NCI-H446 (cell line): Measurements from ENCODE around the gene CIITA.
"Not testable (repeated sequence)": the region's sequence is repeated elsewhere in the genome, so short reads cannot be mapped to it uniquely, and the experiment has no call there.

Experiments used
- DNase-seq, 2 experiments: peaks; one replicate each; lab custom pipeline; 2025; lab: John Stamatoyannopoulos, UW

Gene CIITA

GRCh38 chr16:10937068-10937859 is 60.3 kb downstream of the CIITA start:
- no peak for DNase-seq

- DNase-seq, result no peak
These were observed 61.3 kb downstream of the CIITA start for GRCh38 chr16:10938321-10938720.

GRCh38 chr16:10938796-10939648 is 62.0 kb downstream of the CIITA start:
- no peak for DNase-seq

GRCh38 chr16:10939649-10940234 is 62.7 kb downstream of the CIITA start:
- DNase-seq, result no peak

- DNase-seq, result no peak
These were observed 63.6 kb downstream of the CIITA start for GRCh38 chr16:10940501-10941079.

- no peak for DNase-seq
These were observed 64.3 kb downstream of the CIITA start for GRCh38 chr16:10941127-10941933.

- DNase-seq, result not testable (repeated sequence)
These were observed 64.9 kb downstream of the CIITA start for GRCh38 chr16:10941935-10942351.

- DNase-seq, result peak; percentile 85 to 94
These were observed 65.5 kb downstream of the CIITA start, which contains the start of gene DEXI for GRCh38 chr16:10942352-10943063. TSS of gene DEXI (minus strand) at chr16:10942468. CDS start at chr16:10942005, 463 bp downstream.

- no peak for DNase-seq
These were observed 66.0 kb downstream of the CIITA start for GRCh38 chr16:10943064-10943353.

GRCh38 chr16:10944249-10945064 is 67.5 kb downstream of the CIITA start, which contains the start of gene CLEC16A:
TSS of gene CLEC16A (plus strand) at chr16:10944564. CDS start at chr16:10944718, 154 bp downstream.
- peak; percentile 72 to 97 for DNase-seq

- DNase-seq, result no peak
These were observed 68.2 kb downstream of the CIITA start for GRCh38 chr16:10945065-10945787.

- DNase-seq, result no peak
These were observed 69.3 kb downstream of the CIITA start for GRCh38 chr16:10946308-10946707.

- no peak for DNase-seq
These were observed 70.3 kb downstream of the CIITA start for GRCh38 chr16:10947211-10947787.

GRCh38 chr16:10949424-10949970 is 72.5 kb downstream of the CIITA start:
- no peak for DNase-seq

GRCh38 chr16:10950393-10950792 is 73.4 kb downstream of the CIITA start:
- no peak for DNase-seq

- DNase-seq, result no peak
These were observed 74.0 kb downstream of the CIITA start for GRCh38 chr16:10951026-10951425.

- no peak for DNase-seq
These were observed 77.9 kb downstream of the CIITA start for GRCh38 chr16:10954903-10955302.

- DNase-seq, result no peak
These were observed 80.9 kb downstream of the CIITA start for GRCh38 chr16:10957771-10958482.
